HEK293 (cell line): ENCODE data around the gene TSHZ2.

Source experiments
- CTCF ChIA-PET: fragments of 350-600 bp; formaldehyde crosslinking; extraction: SDS; loops from one replicate; lab custom pipeline; 2021; ENCODE audit warnings: antibody characterized with exemption; lab: Yijun Ruan, JAX
- POLR2A ChIA-PET: fragments of 300-600 bp; formaldehyde crosslinking; extraction: SDS; loops from one replicate; lab custom pipeline; 2020; ENCODE audit warnings: antibody characterized with exemption, inconsistent platforms; lab: Yijun Ruan, JAX
- H3K27ac ChIP-seq: fragments of 200-500 bp; sonication (Bioruptor generic); 2 replicates; pipeline ENCODE4 v1.5.1; 2014; ENCODE audit warnings: low read depth, low read length, control low read depth, inconsistent platforms; ENCODE audit errors: extremely low read depth
- H3K36me3 ChIP-seq, 2 experiments: fragments of 200-500 bp in 1 of 2; sonication (Bioruptor generic) in 1 of 2; 1 replicate in 1 of 2; 2 replicates in 1 of 2; pipeline ENCODE4 v1.5.1; 2014 to 2017; ENCODE audit warnings: inconsistent platforms in 2 of 2, low read length in 2 of 2; ENCODE audit not compliant: control insufficient read depth in 2 of 2, insufficient read depth in 1 of 2
- H3K4me1 ChIP-seq: fragments of 200-500 bp; sonication (Bioruptor generic); 2 replicates; pipeline ENCODE4 v1.5.1; 2014; ENCODE audit warnings: mild to moderate bottlenecking, low read length, inconsistent platforms; ENCODE audit not compliant: control insufficient read depth, insufficient read depth
- H3K4me3 ChIP-seq: 2 replicates; pipeline ENCODE4 v1.5.1; 2011; ENCODE audit warnings: low read depth, mild to moderate bottlenecking, control low read depth, low read length, moderate library complexity
- H3K9me3 ChIP-seq: fragments of 200-500 bp; sonication (Bioruptor generic); 2 replicates; pipeline ENCODE4 v1.5.1; 2014; ENCODE audit warnings: low read depth, low read length, inconsistent platforms; ENCODE audit not compliant: control insufficient read depth, insufficient read depth
- KLF8 ChIP-seq: fragments of 450-650 bp; formaldehyde crosslinking; IDR thresholded peaks from 2 replicates; pipeline ENCODE4 v1.5.1; 2016; ENCODE audit warnings: missing biosample characterization, missing genetic modification characterization
- PRDM1 ChIP-seq: fragments of 450-650 bp; formaldehyde crosslinking; IDR thresholded peaks from 2 replicates; pipeline ENCODE4; 2016; ENCODE audit warnings: missing biosample characterization, missing genetic modification characterization
- PRDM2 ChIP-seq: fragments of 450-650 bp; formaldehyde crosslinking; IDR thresholded peaks from 2 replicates; pipeline ENCODE4 v1.5.1; 2016; ENCODE audit warnings: missing biosample characterization, missing genetic modification characterization, borderline replicate concordance
- TCF7L2 ChIP-seq: IDR thresholded peaks from 2 replicates; pipeline ENCODE4 v1.6.1; 2011; ENCODE audit warnings: low read depth, mild to moderate bottlenecking, inconsistent platforms, low read length, moderate library complexity, borderline replicate concordance
- ZFP41 ChIP-seq: fragments of 450-650 bp; formaldehyde crosslinking; IDR thresholded peaks from 2 replicates; pipeline ENCODE4 v1.5.1; 2016; ENCODE audit warnings: missing biosample characterization, missing genetic modification characterization, borderline replicate concordance
- ZNF10 ChIP-seq: fragments of 450-650 bp; formaldehyde crosslinking; IDR thresholded peaks from 2 replicates; pipeline ENCODE4 v1.5.1; 2017; ENCODE audit warnings: missing biosample characterization, missing genetic modification characterization
- ZNF148 ChIP-seq: fragments of 450-650 bp; formaldehyde crosslinking; IDR thresholded peaks from 2 replicates; pipeline ENCODE4 v1.5.0; 2017; ENCODE audit warnings: missing biosample characterization, missing genetic modification characterization, borderline replicate concordance
- ZNF366 ChIP-seq: fragments of 450-650 bp; formaldehyde crosslinking; conservative IDR thresholded peaks from 2 replicates; pipeline ENCODE4 v1.5.1; 2016; ENCODE audit warnings: missing biosample characterization, missing genetic modification characterization
- ZNF529 ChIP-seq: fragments of 450-650 bp; formaldehyde crosslinking; IDR thresholded peaks from 2 replicates; pipeline ENCODE4 v1.5.1; 2017; ENCODE audit warnings: missing genetic modification characterization, missing biosample characterization; ENCODE audit not compliant: insufficient replicate concordance
- ZNF561 ChIP-seq: fragments of 450-650 bp; IDR thresholded peaks from 2 replicates; pipeline ENCODE4 v1.5.1; 2018; ENCODE audit warnings: missing biosample characterization, missing genetic modification characterization, borderline replicate concordance
- ZNF629 ChIP-seq: fragments of 450-650 bp; formaldehyde crosslinking; IDR thresholded peaks from 2 replicates; pipeline ENCODE4 v1.5.1; 2017; ENCODE audit warnings: missing biosample characterization, missing genetic modification characterization

TSHZ2 gene

DNA sequence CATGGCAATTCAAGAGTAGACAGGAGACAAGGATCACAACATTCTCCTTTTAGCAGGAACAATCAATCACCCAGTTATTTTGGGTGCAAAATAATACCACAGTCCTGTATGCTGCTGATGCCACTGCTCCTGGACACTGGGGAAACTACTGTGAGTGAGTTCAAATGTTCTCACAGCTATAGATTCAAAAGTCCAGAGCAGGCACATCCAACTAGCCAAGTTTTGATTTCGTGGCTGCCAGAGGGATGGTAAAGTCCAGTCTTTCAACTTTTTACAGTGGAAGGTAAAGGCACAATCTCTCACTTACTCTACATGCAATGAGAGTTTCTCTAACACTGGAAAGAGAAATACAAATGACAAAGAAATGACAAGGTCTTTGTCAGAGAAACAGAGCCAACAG lies 26.9 kb upstream of the TSHZ2 start:
- Histone ChIP-seq H3K9me3 (no peaks in the 10 kb centered on the region), H3K27ac (no peak overlapping the region), H3K4me3 (no peak overlapping the region), H3K36me3 (no peaks in the 10 kb centered on the region), H3K4me1 (no peaks in the 10 kb centered on the region)
- TF ChIP-seq ZFP41 (tag by site-specific recombination) (no peak), ZNF529 (tag by site-specific recombination) (no peak), ZNF561 (tag by site-specific recombination) (no peak), TCF7L2 (no peak)
- ChIA-PET CTCF (no interaction called here), POLR2A (no interaction called here)

DNA sequence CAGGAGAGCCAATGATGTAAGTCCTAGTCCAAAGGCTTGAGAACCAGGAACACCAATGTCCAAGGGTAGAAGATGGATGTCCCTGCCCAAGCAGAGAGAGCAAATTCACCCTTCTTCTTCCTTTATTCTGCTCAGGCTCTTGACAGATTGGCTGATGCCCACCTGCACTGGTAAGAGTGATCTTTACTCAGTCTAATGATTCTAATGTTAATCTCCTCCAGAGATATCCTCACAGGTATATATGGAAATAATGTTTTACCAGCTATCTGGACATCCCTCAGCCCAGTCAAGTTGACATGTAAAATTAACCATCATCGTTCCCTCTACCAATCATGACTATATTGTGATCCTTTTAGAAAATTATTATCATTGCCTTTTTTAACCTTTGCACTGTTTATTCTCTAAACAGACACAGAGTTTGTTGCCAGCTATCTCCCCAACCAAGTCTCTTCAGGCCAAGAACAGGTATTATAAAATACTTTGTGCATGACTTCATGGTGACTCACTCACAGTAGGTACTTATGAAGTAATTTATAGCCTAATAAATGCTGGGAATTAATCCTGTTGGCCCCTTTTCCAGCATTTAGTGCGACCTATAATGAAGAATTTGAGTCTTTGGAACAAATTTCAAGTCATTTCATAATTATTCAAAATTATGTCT lies 26.2 kb upstream of the TSHZ2 start:
- POLR2A ChIA-PET, result no interaction called here
- Histone ChIP-seq H3K9me3 (no peaks in the 10 kb centered on the region), H3K4me1 (no peaks in the 10 kb centered on the region), H3K36me3 (no peaks in the 10 kb centered on the region), H3K27ac (no peak overlapping the region), H3K4me3 (no peak overlapping the region)
- CTCF ChIA-PET, result interaction anchor here (0.6 kb wide), 1 partner anchor 157 kb away, joined by 3 read pairs; no protein-coding TSS in a partner anchor
- TF ChIP-seq ZNF10 (tag by site-specific recombination) (no peak), ZNF366 (0 out of 2 replicates have a peak, but pooled peaks have one; percentile 25), ZNF148 (tag by site-specific recombination) (0 out of 2 replicates have a peak, but pooled peaks have one; percentile 18)

DNA sequence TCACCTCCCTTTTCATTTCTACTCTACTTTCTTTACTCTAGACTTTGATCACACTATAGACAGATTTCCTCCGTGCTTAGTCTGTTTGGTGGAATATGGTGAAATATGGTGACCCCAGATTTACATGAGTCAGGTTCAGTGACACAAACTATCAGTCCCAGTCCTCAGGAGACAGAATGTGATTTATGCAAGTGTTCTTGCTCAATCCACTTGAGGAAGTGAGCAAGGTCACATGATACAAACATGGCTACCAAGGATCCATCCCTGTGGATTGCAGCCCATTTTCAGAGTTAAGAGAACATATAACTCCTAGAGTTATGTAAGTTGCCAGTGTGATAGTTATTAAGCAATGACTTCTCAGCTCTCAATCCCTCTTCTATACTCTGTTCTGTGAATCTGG lies 23.7 kb upstream of the TSHZ2 start:
- CTCF ChIA-PET, result no interaction called here

More for the DNA sequence above, 23.7 kb upstream of the TSHZ2 start:
- POLR2A ChIA-PET, result no interaction called here
- Histone ChIP-seq H3K27ac (no peak overlapping the region), H3K9me3 (no peaks in the 10 kb centered on the region), H3K4me3 (no peak overlapping the region), H3K4me1 (no peaks in the 10 kb centered on the region), H3K36me3 (no peaks in the 10 kb centered on the region)
- TF ChIP-seq PRDM1 (tag by site-specific recombination), result 0 out of 2 replicates have a peak, but pooled peaks have one; percentile 42
- no peak for TF ChIP-seq ZNF629 (tag by site-specific recombination)
- no peak for TF ChIP-seq PRDM2
- no peak for TF ChIP-seq KLF8
